ENCODE data around the gene ZNF385B.
A peak's percentile ranks its signal among the peaks of the same experiment; 100 is the strongest.
"Not testable (repeated sequence)": the region's sequence is repeated elsewhere in the genome, so short reads cannot be mapped to it uniquely, and the experiment has no call there.

ZNF385B gene

DNA sequence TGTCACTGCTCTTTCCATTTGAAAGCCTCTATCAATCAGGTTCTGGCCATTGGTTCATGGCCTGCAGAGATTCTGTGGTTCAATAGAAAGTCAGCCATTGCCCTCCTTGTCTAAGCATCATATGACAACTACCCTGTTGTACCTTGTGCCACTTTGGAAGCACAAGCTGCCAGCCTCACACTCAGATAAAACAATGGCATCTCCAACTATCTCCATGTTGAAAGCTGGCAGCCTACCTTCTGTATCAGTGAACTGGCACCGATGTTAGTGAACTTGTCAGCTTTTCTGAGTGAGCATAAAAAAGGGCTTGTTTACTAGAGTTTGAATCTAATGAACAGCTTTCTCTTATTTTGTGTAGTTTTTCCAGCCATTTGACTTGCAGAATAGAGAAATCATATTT is 393.5 kb downstream of the ZNF385B start:
- no peak for DNase-seq

DNA sequence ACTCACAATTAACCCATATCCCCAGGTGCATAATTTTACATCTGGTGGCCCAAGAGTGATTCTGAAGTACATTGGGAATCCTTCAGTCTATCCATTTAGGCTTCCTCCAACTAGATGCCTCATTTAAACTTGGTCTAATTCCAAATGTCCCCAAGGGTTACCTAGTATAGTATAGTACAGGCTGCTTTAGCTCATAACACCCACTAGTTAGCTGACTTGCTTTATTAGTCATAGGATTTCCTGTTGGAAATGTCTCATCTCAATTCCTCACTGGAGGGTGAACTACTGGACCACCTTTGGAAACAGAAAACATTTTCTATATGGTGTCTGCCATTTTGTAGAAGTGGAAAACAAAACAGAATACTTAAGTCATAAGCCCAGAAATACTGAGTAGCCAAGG is 394.3 kb downstream of the ZNF385B start:
- no peak for DNase-seq

DNA sequence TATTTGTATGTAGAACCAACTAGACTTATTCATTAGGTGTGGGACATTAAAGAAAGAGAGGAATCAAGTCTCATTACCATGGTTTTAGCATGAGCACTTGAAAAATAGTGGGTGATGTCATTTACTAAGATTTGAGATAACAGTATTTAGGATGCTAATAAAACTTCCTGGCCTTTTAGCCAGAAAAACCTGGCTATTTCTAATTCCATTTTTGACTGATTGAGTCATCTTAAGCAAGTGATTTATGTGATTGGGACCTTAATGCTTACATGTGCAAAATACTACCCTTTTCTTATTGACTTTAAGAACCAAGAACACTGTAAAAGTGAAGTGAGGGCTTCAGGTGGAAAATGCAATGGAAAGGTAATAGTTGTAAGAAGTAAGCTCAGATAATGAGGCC is 400.0 kb downstream of the ZNF385B start:
- no peak for DNase-seq

DNA sequence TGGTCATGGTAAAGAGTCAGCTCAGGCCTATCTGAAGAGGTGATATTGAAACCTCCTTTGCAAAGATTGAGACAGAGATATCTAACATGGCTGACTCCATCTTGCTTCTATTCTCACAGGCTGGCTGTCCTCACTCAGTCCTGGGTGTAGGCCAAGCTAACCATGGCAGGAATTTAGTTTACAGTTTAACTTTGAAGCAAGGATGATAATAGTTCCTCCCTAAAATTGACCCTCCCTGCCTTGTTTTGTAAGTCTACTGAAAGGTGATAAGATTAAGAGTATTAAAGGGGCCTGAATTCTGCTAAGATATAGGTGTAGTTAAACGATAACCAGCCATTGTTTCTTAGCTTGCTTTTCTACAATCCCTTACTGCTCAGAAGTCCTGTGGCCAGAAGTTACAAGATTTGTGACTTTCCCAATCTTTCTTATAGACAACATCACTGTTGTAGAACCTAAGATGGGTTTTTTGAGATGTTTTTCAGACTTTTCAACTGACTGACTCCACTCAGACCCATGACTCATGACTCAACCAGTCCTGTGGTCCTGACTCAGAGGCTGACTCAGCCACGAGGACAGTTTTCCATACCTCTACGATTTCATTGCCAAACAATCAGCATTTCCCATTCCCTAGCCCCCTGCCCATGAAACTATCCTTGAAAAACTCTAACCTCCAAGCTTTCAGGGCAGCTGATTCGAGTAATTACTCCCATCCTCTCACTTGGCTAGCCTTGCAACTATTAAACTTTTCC is 401.1 kb downstream of the ZNF385B start:
- DNase-seq = no peak

DNA sequence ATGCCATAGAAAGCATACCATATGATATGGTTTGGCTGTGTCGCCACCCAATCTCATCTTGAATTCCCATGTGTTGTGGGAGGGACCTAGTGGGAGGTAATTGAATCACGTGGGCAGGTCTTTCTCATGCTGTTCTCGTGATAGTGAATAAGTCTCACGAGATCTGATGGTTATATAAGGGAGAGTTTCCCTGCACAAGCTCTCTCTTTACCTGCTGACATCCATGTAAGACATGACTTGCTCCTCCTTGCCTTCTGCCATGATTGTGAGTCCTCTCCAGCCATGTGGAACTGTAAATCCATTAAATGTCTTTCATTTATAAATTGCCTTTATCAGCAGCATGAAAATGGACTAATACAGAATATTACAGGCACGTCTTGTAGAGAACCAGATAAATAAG is 403.3 kb downstream of the ZNF385B start:
- DNase-seq = not testable (repeated sequence)

DNA sequence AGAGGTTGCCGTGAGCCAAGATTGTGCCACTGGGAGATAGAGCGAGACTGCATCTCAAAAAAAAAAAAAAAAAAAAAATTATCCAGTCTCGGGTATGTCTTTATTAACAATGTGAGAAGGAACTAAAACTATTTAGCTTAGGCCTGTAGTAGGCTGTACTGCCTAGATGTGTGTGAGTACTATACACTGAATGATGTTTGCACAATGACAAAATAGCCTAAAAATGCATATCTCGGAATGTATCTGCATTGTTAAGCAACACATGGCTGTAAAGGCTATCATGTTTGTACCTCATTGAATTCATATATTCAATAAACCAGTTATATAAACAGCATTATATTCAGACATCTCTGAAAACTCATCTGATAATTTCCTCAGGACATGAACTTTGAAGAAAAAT is 405.6 kb downstream of the ZNF385B start:
- DNase-seq = no peak

DNA sequence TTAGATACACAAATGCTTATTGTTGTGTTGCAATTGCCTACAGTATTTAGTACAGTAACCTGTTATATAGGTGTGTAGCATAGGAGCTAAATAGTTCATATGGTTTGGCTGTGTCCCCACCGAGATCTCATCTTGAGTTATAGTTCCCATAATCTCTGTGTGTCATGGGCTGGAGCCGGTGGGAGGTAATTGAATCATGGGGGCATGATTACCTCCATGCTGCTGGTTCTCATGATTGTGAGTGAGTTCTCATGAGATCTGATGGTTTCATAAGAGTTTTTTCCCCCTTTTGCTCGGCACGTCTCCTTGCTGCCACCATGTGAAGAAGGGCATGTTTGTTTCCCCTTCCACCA is 406.3 kb downstream of the ZNF385B start:
- no peak for DNase-seq

DNA sequence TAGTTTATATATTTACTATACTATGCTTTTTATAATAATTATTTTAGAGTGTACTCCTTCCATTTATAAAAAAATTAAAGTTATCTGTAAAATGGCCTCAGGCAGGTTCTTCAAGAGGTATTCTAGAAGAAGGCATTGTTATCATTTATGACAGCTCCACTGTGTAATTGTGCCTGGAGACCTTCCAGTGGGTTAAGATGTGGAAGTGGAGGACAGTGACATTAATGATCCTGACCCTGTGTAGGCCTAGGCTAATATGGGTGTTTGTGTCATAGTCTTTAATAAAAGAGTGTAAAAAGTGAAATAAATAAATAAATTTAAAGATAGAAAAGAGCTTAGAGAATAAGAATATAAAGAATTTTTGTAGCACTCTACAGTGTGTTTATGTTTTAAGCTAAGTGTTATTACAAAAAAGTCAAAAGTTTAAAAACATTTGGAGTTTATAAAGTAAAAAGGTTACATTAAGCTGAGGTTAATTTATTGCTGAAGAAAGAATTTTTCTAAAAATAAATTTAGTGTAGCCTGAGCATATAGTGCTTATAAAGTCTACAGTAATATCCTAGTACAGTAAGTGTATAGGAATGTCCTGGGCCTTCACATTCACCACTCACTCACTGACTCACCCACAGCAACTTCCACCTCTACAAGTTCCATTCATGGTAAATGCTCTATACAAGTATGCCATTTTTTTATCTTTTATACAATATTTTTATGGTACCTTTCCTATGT is 406.8 kb downstream of the ZNF385B start:
- DNase-seq = no peak

DNA sequence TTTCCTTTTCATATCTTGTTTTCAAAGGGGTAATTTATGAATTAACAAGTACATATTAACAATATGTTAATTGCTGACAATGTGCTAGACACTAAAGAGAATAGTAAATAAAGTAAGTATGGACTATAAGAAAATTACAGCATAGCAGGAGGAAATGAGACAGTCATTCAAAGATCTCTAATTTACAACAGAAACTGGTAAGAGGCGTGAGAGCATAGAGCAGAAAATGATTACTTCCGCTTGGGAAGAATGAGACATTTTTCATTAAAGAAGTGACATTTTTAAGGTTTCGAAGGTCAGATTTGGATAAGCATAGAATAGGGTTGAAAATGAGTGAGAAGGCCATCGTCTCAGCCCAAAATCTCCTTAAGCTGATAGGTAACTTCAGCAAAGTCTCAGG is 412.4 kb downstream of the ZNF385B start:
- DNase-seq = no peak

DNA sequence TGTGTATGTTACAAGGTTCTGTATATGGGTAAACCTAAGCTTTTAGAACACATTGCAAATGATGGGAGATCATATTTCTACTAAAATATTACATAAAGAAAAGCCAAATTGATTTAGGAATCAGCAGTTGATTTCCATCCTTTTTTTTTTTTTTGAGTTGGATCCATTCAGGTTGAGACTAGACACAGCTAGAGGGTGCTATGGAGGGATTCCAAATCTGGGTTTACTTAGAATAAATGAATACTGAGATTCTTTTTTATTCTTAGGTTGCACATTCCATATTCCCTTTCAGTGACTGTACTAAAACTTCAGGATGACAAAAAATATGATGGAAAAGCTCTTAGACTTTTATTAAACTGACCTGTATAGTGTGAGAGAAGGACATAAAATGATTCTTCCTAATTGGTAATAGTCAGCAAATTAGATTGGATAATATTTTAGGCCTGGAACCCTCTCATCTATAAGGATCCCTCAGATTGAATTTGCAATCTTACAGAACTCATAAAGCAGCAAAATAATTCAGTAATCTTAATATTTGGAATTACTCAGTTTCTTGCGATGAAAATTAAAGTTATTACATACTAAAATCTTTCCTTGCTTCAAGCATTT is 413.5 kb downstream of the ZNF385B start:
- peak; percentile 13 to 17 for DNase-seq

DNA sequence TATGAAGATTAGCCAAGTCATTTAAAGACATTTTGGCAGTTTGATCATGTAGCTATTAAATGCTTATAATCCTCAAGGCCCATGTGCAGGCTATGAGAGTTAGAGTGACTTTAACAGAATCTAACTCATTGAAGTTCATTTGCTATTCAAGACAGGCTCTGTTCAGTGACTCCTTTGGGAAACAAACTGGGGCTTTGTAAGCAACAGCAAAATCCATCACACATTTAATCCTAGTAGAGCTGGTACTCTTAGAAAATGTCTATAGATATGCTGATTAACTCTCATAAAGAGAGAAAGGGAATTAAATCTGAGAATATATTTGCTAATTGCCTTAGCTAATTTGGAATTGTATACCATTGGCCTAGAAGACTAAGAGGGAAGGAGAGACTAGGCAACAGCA is 414.0 kb downstream of the ZNF385B start:
- DNase-seq = no peak

DNA sequence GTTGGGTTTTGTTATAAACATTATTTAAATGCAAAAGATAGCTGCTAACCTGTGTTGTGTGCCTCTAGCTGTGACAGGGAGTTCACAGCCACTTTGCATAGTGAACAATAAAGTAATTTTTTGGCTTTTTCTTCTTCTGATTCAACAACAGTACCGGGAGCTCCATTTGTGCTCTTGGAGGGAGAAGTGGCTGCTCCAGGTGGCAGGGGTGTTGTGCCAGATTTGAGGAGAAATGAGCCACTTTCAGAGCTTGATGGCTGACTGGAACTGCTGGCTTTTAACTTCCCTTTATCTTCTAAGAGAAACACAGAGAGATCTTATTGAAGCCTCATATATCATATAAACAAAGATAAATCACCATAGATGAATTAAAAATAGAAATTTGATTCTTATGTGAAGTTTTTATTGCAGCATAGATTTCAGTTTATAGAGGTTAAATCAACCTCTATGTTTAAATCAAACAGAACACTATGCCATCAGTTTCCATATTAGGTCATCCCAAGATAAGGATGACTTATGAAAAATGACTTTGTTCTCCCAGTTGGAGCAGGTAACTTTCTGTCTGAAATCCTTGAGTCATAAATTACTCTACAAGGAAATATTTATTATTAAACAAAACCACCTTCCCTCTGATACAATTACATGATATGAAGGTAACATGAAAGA is 414.8 kb downstream of the ZNF385B start:
- DNase-seq = no peak

DNA sequence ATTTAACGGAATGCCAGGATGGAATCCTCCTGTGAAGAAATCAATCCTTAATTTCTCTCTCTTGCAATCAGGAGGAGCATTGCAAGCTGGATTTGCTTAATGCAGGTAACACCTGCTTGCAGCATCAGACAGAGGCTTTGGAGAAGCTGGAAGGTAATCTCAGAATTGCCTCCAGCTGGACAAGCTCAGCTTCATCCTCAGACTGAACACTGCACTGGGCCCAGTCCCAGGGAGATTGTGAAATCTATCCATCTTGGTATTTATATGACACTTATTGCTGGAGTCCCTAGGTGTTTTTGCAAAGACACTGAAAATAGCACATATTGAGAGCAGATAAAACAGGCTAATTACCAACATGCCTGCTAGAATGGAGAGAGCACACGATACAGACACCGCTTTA is 417.4 kb downstream of the ZNF385B start:
- DNase-seq = no peak

DNA sequence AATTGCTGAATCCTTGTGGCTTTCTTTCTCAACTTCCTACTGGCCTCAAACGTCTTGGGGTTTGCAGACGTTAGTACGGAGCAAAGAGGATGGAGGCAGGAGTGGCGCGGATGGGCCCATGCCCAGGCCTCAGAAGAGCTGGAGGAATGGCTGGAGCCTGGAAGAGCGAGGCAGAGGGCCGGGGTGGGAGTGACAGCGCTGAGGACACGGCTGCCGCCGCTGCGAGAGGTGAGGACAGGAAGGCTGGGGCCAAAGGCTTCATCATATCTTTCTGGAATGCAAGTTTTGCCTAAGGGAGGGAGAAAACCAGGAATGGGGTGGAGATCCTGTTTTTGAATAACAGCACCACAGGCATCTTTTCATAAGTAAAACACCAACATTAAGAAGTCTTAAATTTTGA is 418.2 kb downstream of the ZNF385B start:
- no peak for DNase-seq

DNA sequence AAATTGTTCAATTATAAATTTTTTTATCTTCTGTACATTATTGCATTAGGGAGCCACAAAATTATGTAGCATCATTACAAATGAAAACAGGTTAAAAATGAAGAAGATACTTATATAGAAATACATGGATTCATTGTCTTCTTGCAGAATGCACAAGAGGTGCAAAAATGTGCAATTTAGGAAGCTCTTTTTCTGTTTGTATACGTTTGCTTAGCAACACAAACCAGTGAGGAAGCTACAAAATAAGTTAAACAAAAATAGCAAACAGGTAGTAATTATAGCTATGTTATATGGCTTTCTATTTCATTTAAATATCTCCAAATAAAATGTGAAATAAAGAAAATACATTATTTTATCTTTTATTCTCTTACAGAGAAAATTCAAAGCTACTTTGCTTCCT is 419.2 kb downstream of the ZNF385B start:
- no peak for DNase-seq

DNA sequence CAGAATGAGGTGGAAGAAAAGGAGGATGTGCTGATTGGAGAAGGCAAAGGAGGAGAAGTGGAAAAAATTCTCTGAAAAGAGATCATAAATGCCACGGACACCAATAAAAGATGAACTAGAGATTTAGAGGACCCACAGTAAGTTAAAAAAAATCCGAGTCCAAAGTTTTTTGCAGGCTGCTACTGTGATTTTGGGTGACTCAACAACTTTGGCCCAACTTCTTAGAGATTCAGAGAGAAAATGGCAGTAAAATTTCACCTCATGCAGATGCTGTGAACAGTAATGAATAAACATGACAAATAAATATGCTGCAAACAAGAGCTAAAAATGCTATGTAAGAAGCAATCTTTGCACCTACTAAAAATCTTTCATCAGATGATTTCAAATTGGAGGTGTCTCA is 419.9 kb downstream of the ZNF385B start:
- DNase-seq = no peak

DNA sequence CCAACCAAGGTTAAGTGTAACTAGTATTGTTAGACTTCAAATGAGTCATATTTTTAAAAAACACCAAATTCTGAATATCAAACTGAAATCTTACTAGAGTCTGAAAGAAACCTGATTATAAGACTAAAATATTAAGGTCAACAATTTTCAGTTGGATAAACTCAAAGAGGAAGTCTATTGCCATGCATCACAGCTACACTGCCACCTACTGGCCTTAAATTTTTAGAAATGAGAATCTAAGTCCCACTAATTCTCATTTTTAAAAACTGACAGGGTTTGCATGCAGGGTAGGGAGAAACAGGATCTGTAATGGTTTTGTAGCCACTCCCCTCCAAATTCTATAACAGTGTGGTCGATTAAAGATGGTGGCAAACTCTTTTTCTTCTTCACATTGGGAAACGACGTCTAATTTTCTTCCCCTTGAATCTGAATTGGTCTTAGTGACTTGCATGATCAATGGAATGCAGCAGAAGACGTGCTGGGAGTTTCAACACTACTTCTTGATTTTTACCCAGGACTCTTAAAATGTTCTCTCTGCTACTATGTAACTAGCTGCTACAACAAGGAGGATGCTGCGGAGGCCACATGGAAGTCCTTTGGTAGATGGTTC is 420.7 kb downstream of the ZNF385B start:
- peak; percentile 78 to 87 for DNase-seq

DNA sequence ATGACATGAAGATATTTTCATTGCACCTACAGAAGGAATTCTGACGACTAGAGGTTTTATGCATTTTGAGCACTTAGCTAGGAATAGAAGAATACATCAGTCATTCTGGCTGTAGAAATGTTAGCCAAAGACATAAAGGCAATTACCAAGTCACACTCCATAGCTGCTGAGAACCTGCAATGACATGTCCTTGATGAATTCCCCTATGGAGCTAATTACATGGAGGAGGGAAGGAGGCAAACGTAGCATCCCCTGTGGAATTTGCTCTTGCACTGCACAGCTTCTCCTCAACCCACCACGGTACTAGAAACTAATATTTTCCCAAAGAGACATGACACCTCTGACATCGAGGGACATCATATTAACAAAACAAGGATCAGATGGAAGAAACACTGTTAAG is 422.8 kb downstream of the ZNF385B start:
- DNase-seq = no peak

DNA sequence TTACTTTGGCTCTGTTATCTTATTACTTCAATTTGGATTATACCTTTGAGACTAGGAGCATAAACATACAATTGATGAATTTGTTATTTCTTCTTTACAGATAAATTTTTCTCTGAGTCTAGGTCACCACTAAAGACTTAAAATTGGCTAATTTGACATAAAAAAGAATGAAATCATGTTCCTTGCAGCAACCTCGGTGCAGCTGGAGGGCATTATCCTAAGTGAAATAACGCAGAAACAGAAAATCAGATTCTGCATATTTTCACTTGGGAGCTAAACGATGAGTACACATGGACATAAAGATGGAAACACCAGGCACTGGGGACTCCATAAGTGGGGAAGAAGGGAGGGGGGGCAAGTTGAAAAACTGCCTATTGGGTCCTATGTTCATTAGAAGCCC is 424.0 kb downstream of the ZNF385B start:
- no peak for DNase-seq

DNA sequence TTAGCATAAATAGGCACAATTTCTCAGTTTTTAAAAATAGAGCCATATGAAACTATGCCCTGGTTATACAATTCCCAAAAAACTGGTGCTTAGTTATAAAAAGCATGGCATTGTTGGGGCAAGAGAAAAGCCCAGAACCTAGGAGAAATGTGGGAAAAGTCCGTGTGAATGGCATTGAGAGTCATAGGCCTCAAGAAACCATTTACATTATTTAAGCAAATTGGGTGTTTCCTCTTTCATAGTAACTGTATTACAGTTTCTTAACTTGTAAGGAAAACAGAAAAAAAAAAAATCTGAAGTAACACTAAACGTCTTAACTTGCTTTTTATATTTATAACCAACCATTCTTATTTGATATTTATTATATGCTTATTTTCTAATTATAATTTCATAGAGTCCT is 425.8 kb downstream of the ZNF385B start:
- no peak for DNase-seq

DNA sequence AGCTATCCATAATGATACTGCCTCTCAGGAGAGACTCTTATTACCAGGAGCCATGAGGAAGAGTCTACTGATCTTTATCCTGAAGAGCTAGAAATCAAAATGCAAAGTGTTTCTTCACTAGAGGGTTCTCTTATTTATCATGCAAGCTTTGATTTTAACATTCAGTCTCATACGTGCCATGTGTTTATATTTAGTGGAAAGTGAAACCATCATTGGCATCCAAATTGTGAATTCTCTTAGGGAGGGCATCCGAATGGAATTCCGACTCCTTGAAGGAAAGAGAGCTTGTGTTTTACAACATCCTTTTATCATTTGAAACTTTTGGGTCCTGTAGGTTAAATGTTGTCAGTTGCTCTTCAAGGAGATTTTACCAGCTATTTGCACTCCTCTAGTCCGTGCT is 426.4 kb downstream of the ZNF385B start:
- no peak for DNase-seq

DNA sequence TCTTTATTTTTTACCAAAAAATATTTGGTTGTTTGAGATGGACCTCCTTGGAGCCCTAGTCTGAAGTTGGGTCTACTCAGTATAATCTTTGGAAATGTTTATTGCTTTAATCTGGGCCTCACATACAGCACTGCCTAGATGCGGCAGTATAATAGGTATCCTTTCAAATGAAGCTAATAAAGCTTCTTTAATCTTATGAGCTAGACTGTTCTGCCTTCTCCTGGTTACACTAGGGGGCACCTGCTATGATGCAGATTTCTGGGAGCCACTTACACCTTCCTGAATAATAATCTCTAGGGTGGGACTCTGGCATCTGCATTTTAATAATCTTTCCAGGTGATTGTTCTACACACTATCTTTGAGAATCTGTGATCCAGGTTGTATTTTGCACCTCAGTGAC is 427.1 kb downstream of the ZNF385B start:
- DNase-seq = no peak

DNA sequence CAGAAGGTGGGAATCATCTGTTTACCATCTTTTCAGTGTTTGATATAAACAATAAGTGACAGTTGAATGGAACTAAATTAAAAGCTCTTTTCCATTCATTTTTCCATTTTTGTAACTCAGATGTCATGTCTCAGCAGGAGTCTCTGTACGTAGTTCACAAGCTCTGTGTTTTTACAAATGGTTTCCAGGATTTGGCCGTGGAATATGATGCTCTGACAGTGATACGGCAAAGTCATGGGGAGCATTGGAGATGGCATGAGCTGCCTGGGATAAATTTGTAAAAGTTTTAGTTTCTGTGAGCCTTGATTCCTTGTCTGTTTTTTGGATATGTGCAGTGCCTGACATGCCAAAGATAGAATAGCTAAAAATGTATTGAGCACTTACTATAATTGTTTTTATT is 428.7 kb downstream of the ZNF385B start:
- no peak for DNase-seq

Data from Kasumi-1 (cell line).